Measurements from ENCODE around the gene STARD5. TPM values are rescaled to one million over a fixed set of nuclear protein-coding genes. Genes with fewer than 3 reads are reported as not detected.

STARD5 gene
- total RNA-seq, 1 donor from 2014 or later, result 5.5 TPM

- no peak overlapping the region for H3K4me2 ChIP-seq (ENCODE audit: low read length)
- H3K4me3 ChIP-seq (ENCODE audit: insufficient read depth, low read depth, low read length), result no peak overlapping the region
- TF ChIP-seq, protein P1, sequence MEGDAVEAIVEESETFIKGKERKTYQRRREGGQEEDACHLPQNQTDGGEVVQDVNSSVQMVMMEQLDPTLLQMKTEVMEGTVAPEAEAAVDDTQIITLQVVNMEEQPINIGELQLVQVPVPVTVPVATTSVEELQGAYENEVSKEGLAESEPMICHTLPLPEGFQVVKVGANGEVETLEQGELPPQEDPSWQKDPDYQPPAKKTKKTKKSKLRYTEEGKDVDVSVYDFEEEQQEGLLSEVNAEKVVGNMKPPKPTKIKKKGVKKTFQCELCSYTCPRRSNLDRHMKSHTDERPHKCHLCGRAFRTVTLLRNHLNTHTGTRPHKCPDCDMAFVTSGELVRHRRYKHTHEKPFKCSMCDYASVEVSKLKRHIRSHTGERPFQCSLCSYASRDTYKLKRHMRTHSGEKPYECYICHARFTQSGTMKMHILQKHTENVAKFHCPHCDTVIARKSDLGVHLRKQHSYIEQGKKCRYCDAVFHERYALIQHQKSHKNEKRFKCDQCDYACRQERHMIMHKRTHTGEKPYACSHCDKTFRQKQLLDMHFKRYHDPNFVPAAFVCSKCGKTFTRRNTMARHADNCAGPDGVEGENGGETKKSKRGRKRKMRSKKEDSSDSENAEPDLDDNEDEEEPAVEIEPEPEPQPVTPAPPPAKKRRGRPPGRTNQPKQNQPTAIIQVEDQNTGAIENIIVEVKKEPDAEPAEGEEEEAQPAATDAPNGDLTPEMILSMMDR (IDR thresholded peaks at IDR 0.05; ENCODE audit: insufficient read depth, low read depth, low read length), result no peak
- TF ChIP-seq EZH2 (IDR thresholded peaks at IDR 0.05; ENCODE audit: insufficient read depth, low read length), result no peak
- H3K79me2 ChIP-seq (ENCODE audit: insufficient read depth, low read length), result no peaks in the 10 kb centered on the region
- Mint-ChIP-seq H3K4me3 (ENCODE audit: unreplicated experiment) (no peak overlapping the region), H3K27me3 (ENCODE audit: low read depth, unreplicated experiment) (peaks cover 26% of the 10 kb centered on the region), H3K36me3 (ENCODE audit: low read depth, unreplicated experiment) (no peaks in the 10 kb centered on the region), H3K9me3 (ENCODE audit: unreplicated experiment) (no peaks in the 10 kb centered on the region), H3K4me1 (ENCODE audit: low read depth, unreplicated experiment) (no peaks in the 10 kb centered on the region), H3K27ac (ENCODE audit: unreplicated experiment) (no peak overlapping the region)
- peaks cover 38% of the 10 kb centered on the region for H3K27me3 ChIP-seq (ENCODE audit: insufficient read depth, low read length)
- no peak overlapping the region for H3K27ac ChIP-seq (ENCODE audit: low read depth, low read length)
- no peaks in the 10 kb centered on the region for H3K9me3 ChIP-seq (ENCODE audit: insufficient read depth, low read depth, low read length)
- DNase-seq (ENCODE audit: low read depth), result no peak
- no peaks in the 10 kb centered on the region for H3K36me3 ChIP-seq (ENCODE audit: insufficient read depth, low read length)
- no peak overlapping the region for H3K9ac ChIP-seq (ENCODE audit: low read length)
- no peaks in the 10 kb centered on the region for H4K20me1 ChIP-seq (ENCODE audit: insufficient read depth, low read length)
- no peak overlapping the region for H2AFZ ChIP-seq (ENCODE audit: low read depth, low read length)
- no peaks in the 10 kb centered on the region for H3K4me1 ChIP-seq (ENCODE audit: insufficient read depth, low read length)
- no peak for FAIRE-seq
These were observed 38.5 kb downstream of the STARD5 start for GRCh38 chr15:81285461-81285860.

DNA sequence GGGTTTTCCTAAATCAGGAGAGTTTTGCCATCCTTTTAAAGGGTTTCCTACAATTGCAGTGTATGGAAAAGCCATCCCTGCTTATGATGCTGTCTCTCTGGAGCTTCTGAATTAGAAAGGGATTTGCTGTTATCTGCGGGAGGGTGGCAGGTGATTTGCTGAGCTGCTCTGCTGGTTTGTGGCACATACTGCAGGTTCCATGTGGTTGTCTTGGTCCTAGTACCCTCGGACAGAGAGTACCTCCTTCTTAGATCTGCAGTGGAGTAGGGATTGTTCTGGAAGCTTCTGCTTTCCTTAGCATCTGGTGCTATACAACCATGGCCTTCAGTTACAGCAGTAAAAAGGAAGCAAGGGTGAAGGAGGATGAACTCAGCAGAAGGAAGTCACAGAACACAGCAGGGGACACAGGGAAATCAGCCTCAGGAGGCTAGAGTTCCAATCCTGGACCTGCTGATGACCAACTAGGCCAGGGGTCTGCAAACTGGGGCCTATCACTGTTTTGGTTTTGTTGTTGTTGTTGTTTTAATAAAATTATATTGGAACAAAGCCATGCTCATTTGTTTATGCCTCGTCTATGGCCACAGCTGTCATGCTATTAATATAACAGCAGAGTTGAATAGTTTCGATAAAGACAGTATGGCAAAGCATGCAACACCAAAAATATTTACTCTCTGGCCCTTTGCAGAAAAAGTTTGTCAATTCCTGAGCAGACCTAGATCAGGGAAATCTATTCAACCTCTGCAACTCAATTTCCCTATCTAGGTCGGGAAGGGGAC, 39.5 kb downstream of the STARD5 start:
- Mint-ChIP-seq H3K4me3 (ENCODE audit: unreplicated experiment) (no peak overlapping the region), H3K27ac (ENCODE audit: unreplicated experiment) (no peak overlapping the region), H3K4me1 (ENCODE audit: low read depth, unreplicated experiment) (no peaks in the 10 kb centered on the region), H3K36me3 (ENCODE audit: low read depth, unreplicated experiment) (no peaks in the 10 kb centered on the region), H3K9me3 (ENCODE audit: unreplicated experiment) (no peaks in the 10 kb centered on the region), H3K27me3 (ENCODE audit: low read depth, unreplicated experiment) (peaks cover 26% of the 10 kb centered on the region)
- H3K36me3 ChIP-seq (ENCODE audit: insufficient read depth, low read length), result no peaks in the 10 kb centered on the region
- FAIRE-seq (no peak), DNase-seq (ENCODE audit: low read depth) (no peak)
- H4K20me1 ChIP-seq (ENCODE audit: insufficient read depth, low read length), result no peaks in the 10 kb centered on the region
- peaks cover 2% of the 10 kb centered on the region for H3K4me1 ChIP-seq (ENCODE audit: insufficient read depth, low read length)
- no peaks in the 10 kb centered on the region for H3K9me3 ChIP-seq (ENCODE audit: insufficient read depth, low read depth, low read length)
- no peak overlapping the region for H3K4me2 ChIP-seq (ENCODE audit: low read length)
- no peak overlapping the region for H3K4me3 ChIP-seq (ENCODE audit: insufficient read depth, low read depth, low read length)
- H3K27me3 ChIP-seq (ENCODE audit: insufficient read depth, low read length), result peaks cover 39% of the 10 kb centered on the region
- TF ChIP-seq EZH2 (IDR thresholded peaks at IDR 0.05; ENCODE audit: insufficient read depth, low read length), result no peak
- TF ChIP-seq, protein P1 (IDR thresholded peaks at IDR 0.05; ENCODE audit: insufficient read depth, low read depth, low read length), result no peak
- H3K27ac ChIP-seq (ENCODE audit: low read depth, low read length), result no peak overlapping the region
- no peak overlapping the region for H2AFZ ChIP-seq (ENCODE audit: low read depth, low read length)
- no peaks in the 10 kb centered on the region for H3K79me2 ChIP-seq (ENCODE audit: insufficient read depth, low read length)
- H3K9ac ChIP-seq (ENCODE audit: low read length), result no peak overlapping the region

DNA sequence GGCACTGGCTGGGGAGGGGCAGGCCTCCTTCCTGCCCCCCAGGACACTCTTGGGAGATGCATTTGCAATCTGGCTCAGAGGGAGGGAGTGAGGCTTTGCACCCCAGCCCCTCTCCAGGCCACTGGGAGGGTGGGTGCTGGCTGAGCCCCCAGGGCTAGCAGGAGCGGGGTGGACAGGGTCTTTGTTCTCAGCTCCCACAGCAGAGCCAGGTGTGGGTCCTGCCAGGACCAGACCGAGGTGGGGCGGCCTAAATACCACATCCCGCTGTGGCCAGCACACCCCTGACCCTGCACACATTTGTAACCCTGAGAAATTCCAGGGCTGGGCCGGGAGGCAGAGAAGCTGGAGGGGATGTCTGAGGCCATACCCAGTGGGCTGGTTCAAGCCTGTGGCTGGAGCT, 41.0 kb downstream of the STARD5 start:
- H3K4me3 ChIP-seq (ENCODE audit: insufficient read depth, low read depth, low read length), result no peak overlapping the region
- no peak overlapping the region for H3K4me3 Mint-ChIP-seq (ENCODE audit: unreplicated experiment)
- H3K4me1 Mint-ChIP-seq (ENCODE audit: low read depth, unreplicated experiment), result no peaks in the 10 kb centered on the region
- no peaks in the 10 kb centered on the region for H3K79me2 ChIP-seq (ENCODE audit: insufficient read depth, low read length)
- H3K36me3 Mint-ChIP-seq (ENCODE audit: low read depth, unreplicated experiment), result no peaks in the 10 kb centered on the region
- no peaks in the 10 kb centered on the region for H3K9me3 Mint-ChIP-seq (ENCODE audit: unreplicated experiment)
- no peaks in the 10 kb centered on the region for H3K9me3 ChIP-seq (ENCODE audit: insufficient read depth, low read depth, low read length)
- no peak for DNase-seq (ENCODE audit: low read depth)
- H3K9ac ChIP-seq (ENCODE audit: low read length), result no peak overlapping the region
- H4K20me1 ChIP-seq (ENCODE audit: insufficient read depth, low read length), result no peaks in the 10 kb centered on the region
- FAIRE-seq, result no peak
- H3K27me3 Mint-ChIP-seq (ENCODE audit: low read depth, unreplicated experiment), result peaks cover 26% of the 10 kb centered on the region
- peaks cover 43% of the 10 kb centered on the region for H3K27me3 ChIP-seq (ENCODE audit: insufficient read depth, low read length)
- no peak for TF ChIP-seq EZH2 (IDR thresholded peaks at IDR 0.05; ENCODE audit: insufficient read depth, low read length)
- TF ChIP-seq, protein P1 (IDR thresholded peaks at IDR 0.05; ENCODE audit: insufficient read depth, low read depth, low read length), result no peak
- no peaks in the 10 kb centered on the region for H3K36me3 ChIP-seq (ENCODE audit: insufficient read depth, low read length)
- no peak overlapping the region for H2AFZ ChIP-seq (ENCODE audit: low read depth, low read length)
- H3K4me2 ChIP-seq (ENCODE audit: low read length), result no peak overlapping the region
- H3K27ac ChIP-seq (ENCODE audit: low read depth, low read length), result no peak overlapping the region
- H3K4me1 ChIP-seq (ENCODE audit: insufficient read depth, low read length), result peaks cover 2% of the 10 kb centered on the region
- H3K27ac Mint-ChIP-seq (ENCODE audit: unreplicated experiment), result no peak overlapping the region

Measured in astrocyte (in vitro differentiated cells and primary cell).